GDM1 (cell line): ENCODE data around the gene MISP.

Source experiments
- DNase-seq: peaks from one replicate; lab custom pipeline; 2025; lab: John Stamatoyannopoulos, UW

The MISP gene

GRCh38 chr19:808423-808775 is 57.5 kb downstream of the MISP start:
- DNase-seq, result no peak

GRCh38 chr19:810077-810855 is 59.4 kb downstream of the MISP start:
- no peak for DNase-seq

GRCh38 chr19:810883-811489 is 60.1 kb downstream of the MISP start:
- no peak for DNase-seq

GRCh38 chr19:811506-812048 is 60.7 kb downstream of the MISP start:
- DNase-seq, result no peak

GRCh38 chr19:812049-812746 is 61.3 kb downstream of the MISP start:
- no peak for DNase-seq

- DNase-seq, result no peak
These were observed 61.9 kb downstream of the MISP start for GRCh38 chr19:812747-813218.

- DNase-seq, result no peak
These were observed 62.6 kb downstream of the MISP start for GRCh38 chr19:813219-814151.
